Sigmoid colon (tissue), 7 donors: ENCODE results near the gene MCFD2. TPM values are rescaled to one million over a fixed set of nuclear protein-coding genes. Genes with fewer than 3 reads are reported as not detected.

Experiments used
- DNase-seq: peaks from one replicate; pipeline ENCODE4 v3.0.0-alpha.2; 2019
- H3K27ac ChIP-seq, 4 donors: fragments of 200-600 bp; sonication (generic); one replicate each; pipeline ENCODE4 v1.5.1; 2016 to 2019; ENCODE audit warnings: mild to moderate bottlenecking in 1 of 4
- H3K27me3 ChIP-seq, 3 donors: fragments of 200-600 bp; sonication (generic); one replicate each; pipeline ENCODE4 v1.5.1; 2019; ENCODE audit warnings: mild to moderate bottlenecking in 1 of 3
- H3K36me3 ChIP-seq, 4 donors: fragments of 200-600 bp; sonication (generic); one replicate each; pipeline ENCODE4 v1.5.1; 2016 to 2019
- H3K4me1 ChIP-seq, 4 donors: fragments of 200-600 bp; sonication (generic); one replicate each; pipeline ENCODE4 v1.5.1; 2017 to 2019
- H3K4me3 ChIP-seq, 4 donors: fragments of 200-600 bp; sonication (generic); one replicate each; pipeline ENCODE4 v1.5.1; 2017 to 2019; ENCODE audit warnings: mild to moderate bottlenecking in 2 of 4, moderate library complexity in 1 of 4
- H3K9me3 ChIP-seq, 4 donors: fragments of 200-600 bp in 3 of 4; sonication (generic) in 3 of 4; one replicate each; pipeline versions ENCODE4 v1.5.1 to v1.6.1; 2013 to 2019
- EP300 ChIP-seq, 4 donors: sonication (generic); formaldehyde crosslinking; IDR thresholded peaks; one replicate each; pipeline ENCODE4 v1.6.1; 2017; ENCODE audit warnings: antibody characterized with exemption in 4 of 4
- POLR2A ChIP-seq, 2 donors: fragments of 450-650 bp; IDR thresholded peaks; one replicate each; pipeline ENCODE4 v1.6.1; 2016; ENCODE audit warnings: antibody characterized with exemption in 2 of 2, mild to moderate bottlenecking in 2 of 2, moderate library complexity in 2 of 2
- POLR2AphosphoS5 ChIP-seq, 4 donors: sonication (generic); formaldehyde crosslinking; IDR thresholded peaks; one replicate each; pipeline ENCODE4 v1.6.1; 2017; ENCODE audit warnings: antibody characterized with exemption in 4 of 4
- WGBS, 2 donors: extraction: QIAGEN DNeasy Blood & Tissue Kit; methylation state at CpG; one replicate each; pipeline ENCODE4 v1.1.7; 2013; 5-methylcytosine and 5-hydroxymethylcytosine counted together
- intact Hi-C: fragments of 100-400 bp; cut with DNase I; formaldehyde crosslinking; loops from one replicate; pipeline ENCODE4 v1.15.1; 2023
- polyA plus RNA-seq, 3 donors: library from polyadenylated mRNA; stranded (reverse); fragments of 200-250 nt; gene quantifications; one replicate each; pipeline ENCODE4 v1.2.3, GENCODE V29; 2013
- total RNA-seq, 4 donors: library from RNA; depleted of rRNA; stranded (reverse); fragments of >200 nt; gene quantifications; one replicate each; pipeline ENCODE4 v1.1.0, GENCODE V29; 2016
- TF ChIP-seq, protein P1 (sequence below), 4 experiments: fragments of 450-650 bp in 3 of 4; fragments of 200-600 bp in 1 of 4; IDR thresholded peaks; one replicate each; pipeline ENCODE4 v1.5.1; 2016 to 2019; ENCODE audit warnings: antibody characterized with exemption in 4 of 4, mild to moderate bottlenecking in 3 of 4, moderate library complexity in 2 of 4
- donor health status: healthy with polysubstance abuse.
- donor health status: Bipolar disorder and iron deficiency.
- donor health status: healthy.

MCFD2 gene
- total and polyA plus RNA-seq, 7 donors, result 13.4 to 75.7 (median 50.1) TPM

GRCh38 chr2:46960618-46961017 is 45.0 kb upstream of the MCFD2 start:
- no peak overlapping the region for H3K4me3 ChIP-seq
- peaks cover 4 to 43% (median 23%) of the 10 kb centered on the region in 4 donors for H3K36me3 ChIP-seq
- H3K27me3 ChIP-seq, result no peaks in the 10 kb centered on the region
- 94 to 97% methylated on average over 2 of the region's 2 CpGs for WGBS, 2 donors
- intact Hi-C loops, result no loop called here
- no peaks in the 10 kb centered on the region for H3K9me3 ChIP-seq
- peaks cover 0 to 14% (median 10%) of the 10 kb centered on the region in 4 donors for H3K4me1 ChIP-seq
- no peak for DNase-seq
- TF ChIP-seq POLR2A (IDR thresholded peaks at IDR 0.05), result no peak
- TF ChIP-seq, protein P1, sequence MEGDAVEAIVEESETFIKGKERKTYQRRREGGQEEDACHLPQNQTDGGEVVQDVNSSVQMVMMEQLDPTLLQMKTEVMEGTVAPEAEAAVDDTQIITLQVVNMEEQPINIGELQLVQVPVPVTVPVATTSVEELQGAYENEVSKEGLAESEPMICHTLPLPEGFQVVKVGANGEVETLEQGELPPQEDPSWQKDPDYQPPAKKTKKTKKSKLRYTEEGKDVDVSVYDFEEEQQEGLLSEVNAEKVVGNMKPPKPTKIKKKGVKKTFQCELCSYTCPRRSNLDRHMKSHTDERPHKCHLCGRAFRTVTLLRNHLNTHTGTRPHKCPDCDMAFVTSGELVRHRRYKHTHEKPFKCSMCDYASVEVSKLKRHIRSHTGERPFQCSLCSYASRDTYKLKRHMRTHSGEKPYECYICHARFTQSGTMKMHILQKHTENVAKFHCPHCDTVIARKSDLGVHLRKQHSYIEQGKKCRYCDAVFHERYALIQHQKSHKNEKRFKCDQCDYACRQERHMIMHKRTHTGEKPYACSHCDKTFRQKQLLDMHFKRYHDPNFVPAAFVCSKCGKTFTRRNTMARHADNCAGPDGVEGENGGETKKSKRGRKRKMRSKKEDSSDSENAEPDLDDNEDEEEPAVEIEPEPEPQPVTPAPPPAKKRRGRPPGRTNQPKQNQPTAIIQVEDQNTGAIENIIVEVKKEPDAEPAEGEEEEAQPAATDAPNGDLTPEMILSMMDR (IDR thresholded peaks at IDR 0.05), result no peak
- no peak for TF ChIP-seq POLR2AphosphoS5 (IDR thresholded peaks at IDR 0.05)
- no peak for TF ChIP-seq EP300 (IDR thresholded peaks at IDR 0.05)
- no peak overlapping the region for H3K27ac ChIP-seq

GRCh38 chr2:46958431-46959017 is 42.9 kb upstream of the MCFD2 start:
- WGBS, 2 donors, result 92 to 93% methylated on average over 17 of the region's 17 CpGs
- H3K27me3 ChIP-seq, result no peaks in the 10 kb centered on the region
- H3K36me3 ChIP-seq, result peaks cover 4 to 43% (median 23%) of the 10 kb centered on the region in 4 donors
- peaks cover 0 to 31% (median 22%) of the 10 kb centered on the region in 4 donors for H3K4me1 ChIP-seq
- H3K27ac ChIP-seq, result no peak overlapping the region
- H3K4me3 ChIP-seq, result no peak overlapping the region
- intact Hi-C loops, result no loop called here
- H3K9me3 ChIP-seq, result no peaks in the 10 kb centered on the region
- TF ChIP-seq, protein P1 (IDR thresholded peaks at IDR 0.05), result no peak
- TF ChIP-seq POLR2A (IDR thresholded peaks at IDR 0.05) (no peak), POLR2AphosphoS5 (IDR thresholded peaks at IDR 0.05) (no peak), EP300 (IDR thresholded peaks at IDR 0.05) (no peak)
- no peak for DNase-seq

- Histone ChIP-seq H3K36me3 (peaks cover 4 to 51% (median 24%) of the 10 kb centered on the region in 4 donors), H3K27ac (no peak overlapping the region), H3K4me3 (no peak overlapping the region), H3K27me3 (no peaks in the 10 kb centered on the region), H3K4me1 (peaks cover 0 to 22% (median 14%) of the 10 kb centered on the region in 4 donors), H3K9me3 (no peaks in the 10 kb centered on the region)
- 40 to 83% methylated on average over 10 of the region's 10 CpGs for WGBS, 2 donors
- no peak for TF ChIP-seq EP300 (IDR thresholded peaks at IDR 0.05)
- no peak for TF ChIP-seq POLR2AphosphoS5 (IDR thresholded peaks at IDR 0.05)
- TF ChIP-seq, protein P1 (IDR thresholded peaks at IDR 0.05), result no peak
- TF ChIP-seq POLR2A (IDR thresholded peaks at IDR 0.05), result no peak
- DNase-seq, result no peak
- intact Hi-C loops, result no loop called here
Observed at GRCh38 chr2:46956981-46957531, 41.5 kb upstream of the MCFD2 start.

DNA sequence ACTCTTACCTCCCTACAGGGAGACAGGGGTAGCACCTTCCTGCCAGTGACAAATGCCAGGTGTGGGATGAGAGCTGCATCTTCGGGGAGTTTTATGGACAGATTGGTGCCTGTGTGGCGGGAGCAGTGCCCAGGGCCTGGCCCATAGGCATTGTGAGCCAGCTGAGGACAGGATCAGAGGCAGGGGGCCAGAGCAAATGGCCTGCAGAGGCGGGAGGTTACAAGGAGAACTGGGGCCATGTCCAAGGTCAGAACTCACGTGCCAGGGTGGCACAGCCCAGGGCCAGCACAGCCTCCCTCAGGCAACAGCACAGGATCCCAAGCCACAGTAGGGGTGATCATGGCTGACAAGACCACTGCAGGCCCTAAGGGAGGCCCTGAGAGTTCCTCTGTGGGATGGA is 40.2 kb upstream of the MCFD2 start:
- no peaks in the 10 kb centered on the region for H3K27me3 ChIP-seq
- H3K4me1 ChIP-seq, result peaks cover 0 to 22% (median 14%) of the 10 kb centered on the region in 4 donors
- H3K4me3 ChIP-seq, result no peak overlapping the region
- intact Hi-C loops, result no loop called here
- no peak for DNase-seq
- WGBS, 2 donors, result 92 to 96% methylated on average over 4 of the region's 4 CpGs
- no peak for TF ChIP-seq POLR2A (IDR thresholded peaks at IDR 0.05)
- no peak for TF ChIP-seq EP300 (IDR thresholded peaks at IDR 0.05)
- TF ChIP-seq, protein P1 (IDR thresholded peaks at IDR 0.05), result no peak
- TF ChIP-seq POLR2AphosphoS5 (IDR thresholded peaks at IDR 0.05), result no peak
- H3K27ac ChIP-seq, result peak overlapping the region; percentile 33 to 73 (median 66)
- H3K36me3 ChIP-seq, result peaks cover 4 to 59% (median 32%) of the 10 kb centered on the region in 4 donors
- no peaks in the 10 kb centered on the region for H3K9me3 ChIP-seq
